Measurements from ENCODE around the gene LANCL2. TPM values are rescaled to one million over a fixed set of nuclear protein-coding genes. Genes with fewer than 3 reads are reported as not detected.

The LANCL2 gene
- polyA plus RNA-seq, 3 donors, result 6.4 to 11.8 (median 8.3) TPM

GRCh38 chr7:55381189-55381588 lies 16.1 kb downstream of the LANCL2 start:
- no peaks in the 10 kb centered on the region for H4K20me1 ChIP-seq (ENCODE audit: insufficient read depth, low read length)
- no peak overlapping the region for H3K4me3 ChIP-seq (replicated peaks in 1 of 3; ENCODE audit: low read depth in 2 of 3, low read length in 3 of 3)
- no peaks in the 10 kb centered on the region for H3K36me3 ChIP-seq (replicated peaks in 1 of 2; ENCODE audit: control insufficient read depth in 1 of 2, insufficient read depth in 2 of 2, low read length in 2 of 2)
- H2AFZ ChIP-seq (ENCODE audit: insufficient read depth, low read depth, low read length, poor library complexity, severe bottlenecking), result no peak overlapping the region
- H3K4me1 ChIP-seq (ENCODE audit: control insufficient read depth in 1 of 2, insufficient read depth in 2 of 2, low read length in 2 of 2), result no peaks in the 10 kb centered on the region
- H3K4me1 Mint-ChIP-seq, result no peaks in the 10 kb centered on the region
- intact Hi-C loops (cut with micrococcal nuclease), result no loop called here
- H3K36me3 Mint-ChIP-seq, result peaks cover 0 to 2% of the 10 kb centered on the region in 2 donors
- WGBS (ENCODE audit: insufficient coverage), result 83% methylated on average over 5 of the region's 6 CpGs
- no peaks in the 10 kb centered on the region for H3K27me3 ChIP-seq (ENCODE audit: control insufficient read depth in 2 of 2, insufficient read depth in 2 of 2, low read length in 2 of 2)
- no peak overlapping the region for H3K27ac ChIP-seq (ENCODE audit: low read depth in 1 of 2, low read length in 2 of 2)
- TF ChIP-seq, protein P1, sequence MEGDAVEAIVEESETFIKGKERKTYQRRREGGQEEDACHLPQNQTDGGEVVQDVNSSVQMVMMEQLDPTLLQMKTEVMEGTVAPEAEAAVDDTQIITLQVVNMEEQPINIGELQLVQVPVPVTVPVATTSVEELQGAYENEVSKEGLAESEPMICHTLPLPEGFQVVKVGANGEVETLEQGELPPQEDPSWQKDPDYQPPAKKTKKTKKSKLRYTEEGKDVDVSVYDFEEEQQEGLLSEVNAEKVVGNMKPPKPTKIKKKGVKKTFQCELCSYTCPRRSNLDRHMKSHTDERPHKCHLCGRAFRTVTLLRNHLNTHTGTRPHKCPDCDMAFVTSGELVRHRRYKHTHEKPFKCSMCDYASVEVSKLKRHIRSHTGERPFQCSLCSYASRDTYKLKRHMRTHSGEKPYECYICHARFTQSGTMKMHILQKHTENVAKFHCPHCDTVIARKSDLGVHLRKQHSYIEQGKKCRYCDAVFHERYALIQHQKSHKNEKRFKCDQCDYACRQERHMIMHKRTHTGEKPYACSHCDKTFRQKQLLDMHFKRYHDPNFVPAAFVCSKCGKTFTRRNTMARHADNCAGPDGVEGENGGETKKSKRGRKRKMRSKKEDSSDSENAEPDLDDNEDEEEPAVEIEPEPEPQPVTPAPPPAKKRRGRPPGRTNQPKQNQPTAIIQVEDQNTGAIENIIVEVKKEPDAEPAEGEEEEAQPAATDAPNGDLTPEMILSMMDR (IDR thresholded peaks at IDR 0.05), result no peak
- H3K4me3 Mint-ChIP-seq, result no peak overlapping the region
- H3K9me3 ChIP-seq (replicated peaks in 1 of 2; ENCODE audit: control insufficient read depth in 1 of 2, insufficient read depth in 1 of 2, low read length in 2 of 2), result peaks cover 12 to 22% of the 10 kb centered on the region in 2 donors
- DNase-seq, result no peak
- H3K27me3 Mint-ChIP-seq (ENCODE audit: low read depth in 3 of 3), result no peaks in the 10 kb centered on the region
- no peaks in the 10 kb centered on the region for H3K79me2 ChIP-seq (ENCODE audit: insufficient read depth, low read length)
- H3K4me2 ChIP-seq (replicated peaks; ENCODE audit: extremely low read depth, low read length, poor library complexity, severe bottlenecking), result no peak overlapping the region
- H3K27ac Mint-ChIP-seq, result no peak overlapping the region
- no peak overlapping the region for H3K9ac ChIP-seq (ENCODE audit: insufficient read depth, low read length, poor library complexity, severe bottlenecking)
- peaks cover 13 to 42% (median 32%) of the 10 kb centered on the region in 7 donors for H3K9me3 Mint-ChIP-seq

- H3K4me3 ChIP-seq (replicated peaks in 1 of 3; ENCODE audit: low read depth in 2 of 3, low read length in 3 of 3), result no peak overlapping the region
- no peak overlapping the region for H3K27ac Mint-ChIP-seq
- DNase-seq, result no peak
- no peaks in the 10 kb centered on the region for H4K20me1 ChIP-seq (ENCODE audit: insufficient read depth, low read length)
- no peak overlapping the region for H3K9ac ChIP-seq (ENCODE audit: insufficient read depth, low read length, poor library complexity, severe bottlenecking)
- no peak overlapping the region for H3K27ac ChIP-seq (ENCODE audit: low read depth in 1 of 2, low read length in 2 of 2)
- peaks cover 17 to 27% of the 10 kb centered on the region in 2 donors for H3K9me3 ChIP-seq (replicated peaks in 1 of 2; ENCODE audit: control insufficient read depth in 1 of 2, insufficient read depth in 1 of 2, low read length in 2 of 2)
- no peaks in the 10 kb centered on the region for H3K4me1 ChIP-seq (ENCODE audit: control insufficient read depth in 1 of 2, insufficient read depth in 2 of 2, low read length in 2 of 2)
- H3K4me1 Mint-ChIP-seq, result no peaks in the 10 kb centered on the region
- no peaks in the 10 kb centered on the region for H3K36me3 ChIP-seq (replicated peaks in 1 of 2; ENCODE audit: control insufficient read depth in 1 of 2, insufficient read depth in 2 of 2, low read length in 2 of 2)
- H3K4me2 ChIP-seq (replicated peaks; ENCODE audit: extremely low read depth, low read length, poor library complexity, severe bottlenecking), result no peak overlapping the region
- H3K9me3 Mint-ChIP-seq, result peaks cover 14 to 47% (median 37%) of the 10 kb centered on the region in 7 donors
- WGBS (ENCODE audit: insufficient coverage), result no CpG with 5 or more reads among the region's 5 CpGs
- no peak overlapping the region for H3K4me3 Mint-ChIP-seq
- H3K27me3 Mint-ChIP-seq (ENCODE audit: low read depth in 3 of 3), result no peaks in the 10 kb centered on the region
- TF ChIP-seq, protein P1 (IDR thresholded peaks at IDR 0.05), result no peak
- intact Hi-C loops (cut with micrococcal nuclease), result no loop called here
- no peaks in the 10 kb centered on the region for H3K27me3 ChIP-seq (ENCODE audit: control insufficient read depth in 2 of 2, insufficient read depth in 2 of 2, low read length in 2 of 2)
- H2AFZ ChIP-seq (ENCODE audit: insufficient read depth, low read depth, low read length, poor library complexity, severe bottlenecking), result no peak overlapping the region
- peaks cover 0 to 2% of the 10 kb centered on the region in 2 donors for H3K36me3 Mint-ChIP-seq
- H3K79me2 ChIP-seq (ENCODE audit: insufficient read depth, low read length), result no peaks in the 10 kb centered on the region
Observed at GRCh38 chr7:55381696-55382095, 16.6 kb downstream of the LANCL2 start.

Measured in CD14-positive monocyte (primary cell).